ENCODE results near the gene HINT2.

HINT2 gene

GRCh38 chr9:35842795-35843194 lies 28.0 kb upstream of the HINT2 start:
- Histone ChIP-seq H3K4me1 (ENCODE audit: control insufficient read depth, low read length) (peaks cover 30% of the 10 kb centered on the region), H3K27ac (ENCODE audit: low read depth, low read length) (no peak overlapping the region), H3K4me3 (ENCODE audit: low read length) (no peak overlapping the region), H3K79me2 (ENCODE audit: control insufficient read depth, low read length) (no peaks in the 10 kb centered on the region), H3K36me3 (ENCODE audit: control insufficient read depth, low read length) (no peaks in the 10 kb centered on the region), H3K27me3 (ENCODE audit: control insufficient read depth, low read length) (no peaks in the 10 kb centered on the region), H3K9me2 (replicated peaks; ENCODE audit: control insufficient read depth, low read length) (no peaks in the 10 kb centered on the region), H3K4me2 (ENCODE audit: low read length) (no peak overlapping the region), H4K20me1 (ENCODE audit: control insufficient read depth, insufficient read depth, low read depth, low read length) (no peaks in the 10 kb centered on the region), H3F3A (ENCODE audit: control insufficient read depth, insufficient read depth) (no peaks in the 10 kb centered on the region), H3K9me3 (ENCODE audit: control insufficient read depth, insufficient read depth, low read length) (no peaks in the 10 kb centered on the region)
- TF ChIP-seq CTCF (IDR thresholded peaks at IDR 0.05; ENCODE audit: low read depth, low read length, poor library complexity, severe bottlenecking) (no peak), EZH2phosphoT487 (IDR thresholded peaks at IDR 0.05; ENCODE audit: borderline replicate concordance, low read length) (no peak)

GRCh38 chr9:35842020-35842745 lies 27.3 kb upstream of the HINT2 start:
- H3K4me2 ChIP-seq (ENCODE audit: low read length), result no peak overlapping the region
- no peaks in the 10 kb centered on the region for H3K27me3 ChIP-seq (ENCODE audit: control insufficient read depth, low read length)
- no peaks in the 10 kb centered on the region for H3K79me2 ChIP-seq (ENCODE audit: control insufficient read depth, low read length)
- no peaks in the 10 kb centered on the region for H3K36me3 ChIP-seq (ENCODE audit: control insufficient read depth, low read length)
- H4K20me1 ChIP-seq (ENCODE audit: control insufficient read depth, insufficient read depth, low read depth, low read length), result no peaks in the 10 kb centered on the region
- H3K4me1 ChIP-seq (ENCODE audit: control insufficient read depth, low read length), result peaks cover 28% of the 10 kb centered on the region
- H3K4me3 ChIP-seq (ENCODE audit: low read length), result no peak overlapping the region
- H3K9me2 ChIP-seq (replicated peaks; ENCODE audit: control insufficient read depth, low read length), result no peaks in the 10 kb centered on the region
- TF ChIP-seq CTCF (IDR thresholded peaks at IDR 0.05; ENCODE audit: low read depth, low read length, poor library complexity, severe bottlenecking), result no peak
- no peak for TF ChIP-seq EZH2phosphoT487 (IDR thresholded peaks at IDR 0.05; ENCODE audit: borderline replicate concordance, low read length)
- H3F3A ChIP-seq (ENCODE audit: control insufficient read depth, insufficient read depth), result no peaks in the 10 kb centered on the region
- H3K9me3 ChIP-seq (ENCODE audit: control insufficient read depth, insufficient read depth, low read length), result no peaks in the 10 kb centered on the region
- H3K27ac ChIP-seq (ENCODE audit: low read depth, low read length), result no peak overlapping the region

- Histone ChIP-seq H3F3A (ENCODE audit: control insufficient read depth, insufficient read depth) (no peaks in the 10 kb centered on the region), H3K4me1 (ENCODE audit: control insufficient read depth, low read length) (peaks cover 28% of the 10 kb centered on the region), H3K27me3 (ENCODE audit: control insufficient read depth, low read length) (no peaks in the 10 kb centered on the region), H3K4me3 (ENCODE audit: low read length) (no peak overlapping the region), H4K20me1 (ENCODE audit: control insufficient read depth, insufficient read depth, low read depth, low read length) (no peaks in the 10 kb centered on the region), H3K4me2 (ENCODE audit: low read length) (no peak overlapping the region), H3K9me2 (replicated peaks; ENCODE audit: control insufficient read depth, low read length) (no peaks in the 10 kb centered on the region), H3K79me2 (ENCODE audit: control insufficient read depth, low read length) (no peaks in the 10 kb centered on the region), H3K27ac (ENCODE audit: low read depth, low read length) (no peak overlapping the region), H3K9me3 (ENCODE audit: control insufficient read depth, insufficient read depth, low read length) (no peaks in the 10 kb centered on the region), H3K36me3 (ENCODE audit: control insufficient read depth, low read length) (no peaks in the 10 kb centered on the region)
- TF ChIP-seq CTCF (IDR thresholded peaks at IDR 0.05; ENCODE audit: low read depth, low read length, poor library complexity, severe bottlenecking) (no peak), EZH2phosphoT487 (IDR thresholded peaks at IDR 0.05; ENCODE audit: borderline replicate concordance, low read length) (no peak)
Measured at GRCh38 chr9:35841645-35841900, 26.7 kb upstream of the HINT2 start.
